A549 (cell line): ENCODE results near the gene NRDE2. TPM values are rescaled to one million over a fixed set of nuclear protein-coding genes. Genes with fewer than 3 reads are reported as not detected.

Source experiments
- ATAC-seq, 2 experiments: fragments of 200-7000 bp in 1 of 2; fragments of >200 bp in 1 of 2; cut with Nextera tagmentation in 1 of 2; cut with Tn5 transposase in 1 of 2; 3 replicates each; pipeline versions ENCODE4 v1.8.0 to v1.9.1; 2018 to 2020; ENCODE audit warnings: mild to moderate bottlenecking in 1 of 2, moderate library complexity in 1 of 2
- CTCF ChIA-PET: fragments of 300-600 bp; sonication (Branson Sonifier 250); formaldehyde crosslinking; extraction: SDS; loops from one replicate; lab custom pipeline; 2021; ENCODE audit warnings: antibody characterized with exemption, inconsistent platforms; lab: Yijun Ruan, JAX
- POLR2A ChIA-PET: fragments of 350-600 bp; formaldehyde crosslinking; extraction: SDS; loops from one replicate; lab custom pipeline; 2021; ENCODE audit warnings: antibody characterized with exemption, inconsistent platforms; lab: Yijun Ruan, JAX
- DNase-seq, 2 experiments: peaks; one replicate each; pipeline versions ENCODE4 v3.0.0 to v3.0.0-alpha.2; 2011 to 2016; ENCODE audit warnings: low read depth in 1 of 2, low spot score in 1 of 2
- FAIRE-seq: peaks from 2 replicates; lab custom pipeline; 2011; peaks lifted over from hg19 to GRCh38; lab: Jason Lieb, UNC
- H3K27ac ChIP-seq, 2 experiments: fragments of >200 bp; sonication (Bioruptor Twin); formaldehyde crosslinking; 3 replicates each; pipeline ENCODE4 v1.5.1; 2016 to 2017
- H3K4me1 ChIP-seq: fragments of >200 bp; sonication (Bioruptor Twin); formaldehyde crosslinking; 3 replicates; pipeline ENCODE4 v1.6.1; 2016
- H3K4me2 ChIP-seq: fragments of >200 bp; sonication (Bioruptor Twin); formaldehyde crosslinking; 3 replicates; pipeline ENCODE4 v1.6.1; 2016
- H3K4me3 ChIP-seq: fragments of >200 bp; sonication (Bioruptor Twin); formaldehyde crosslinking; 3 replicates; pipeline ENCODE4 v1.5.1; 2016
- H3K9me3 ChIP-seq: fragments of >200 bp; sonication (Bioruptor Twin); formaldehyde crosslinking; 3 replicates; pipeline ENCODE4 v1.6.1; 2016
- CBX2 ChIP-seq: fragments of 200-600 bp; sonication (generic); IDR thresholded peaks from 2 replicates; pipeline ENCODE4 v1.6.1; 2016; ENCODE audit warnings: low read depth, mild to moderate bottlenecking, borderline replicate concordance
- CHD4 ChIP-seq: fragments of 200-600 bp; sonication (generic); IDR thresholded peaks from 2 replicates; pipeline ENCODE4 v1.6.1; 2016; ENCODE audit warnings: antibody characterized with exemption, mild to moderate bottlenecking, borderline replicate concordance
- EHMT2 ChIP-seq: fragments of 200-600 bp; sonication (generic); IDR thresholded peaks from 2 replicates; pipeline ENCODE4 v1.6.1; 2016; ENCODE audit warnings: antibody characterized with exemption, low read depth, mild to moderate bottlenecking, moderate library complexity
- ELK1 ChIP-seq: fragments of 150-350 bp; IDR thresholded peaks from 2 replicates; pipeline ENCODE4 v1.6.1; 2014; ENCODE audit warnings: low read depth, mild to moderate bottlenecking, low read length
- HMGXB4 ChIP-seq: fragments of 250-450 bp; sonication (Bioruptor Pico); IDR thresholded peaks from 2 replicates; pipeline ENCODE4 v1.5.0; 2021; ENCODE audit warnings: mild to moderate bottlenecking, moderate library complexity, borderline replicate concordance
- HOXB13 ChIP-seq: fragments of 250-450 bp; sonication (Bioruptor Pico); IDR thresholded peaks from 2 replicates; pipeline ENCODE4 v1.5.0; 2020; ENCODE audit warnings: low read depth, mild to moderate bottlenecking, moderate library complexity
- JUN ChIP-seq, 2 experiments: fragments of >200 bp; sonication (Bioruptor Twin); formaldehyde crosslinking; IDR thresholded peaks; 2 replicates in 1 of 2; 3 replicates in 1 of 2; pipeline ENCODE4 v1.6.1; 2016 to 2017
- MAX ChIP-seq: IDR thresholded peaks from 2 replicates; pipeline ENCODE4 v1.6.1; 2012
- MAZ ChIP-seq: fragments of 150-350 bp; IDR thresholded peaks from 2 replicates; pipeline ENCODE4 v1.6.1; 2014; ENCODE audit warnings: antibody characterized with exemption, low read depth, low read length, borderline replicate concordance
- NPAS2 ChIP-seq: fragments of 250-450 bp; sonication (Bioruptor Pico); IDR thresholded peaks from 2 replicates; pipeline ENCODE4 v1.8.0; 2022; ENCODE audit warnings: mild to moderate bottlenecking, moderate library complexity, borderline replicate concordance
- POLR2A ChIP-seq: IDR thresholded peaks from 2 replicates; pipeline ENCODE4 v1.6.1; 2012; ENCODE audit warnings: mild to moderate bottlenecking, low read length
- SMC3 ChIP-seq: fragments of >200 bp; sonication (Bioruptor Twin); formaldehyde crosslinking; IDR thresholded peaks from 3 replicates; pipeline ENCODE4 v1.6.1; 2018; ENCODE audit warnings: inconsistent platforms
- TFCP2L1 ChIP-seq: fragments of 250-450 bp; sonication (Bioruptor Pico); IDR thresholded peaks from 2 replicates; pipeline ENCODE4 v1.5.0; 2021; ENCODE audit warnings: mild to moderate bottlenecking
- whole genome bisulfite sequencing: methylation state at CpG from one replicate; pipeline ENCODE4 v1.1.6; 2017; ENCODE audit errors: missing lambda C conversion rate; 5-methylcytosine and 5-hydroxymethylcytosine counted together
- polyA plus RNA-seq, 4 experiments: library from polyadenylated mRNA; depleted of rRNA in 3 of 4; stranded (reverse); fragments of >200 nt; fragmentation: RNase III in 1 of 4; extraction: RNeasy Plus Mini Kit Qiagen cat#74134 plus additional on column Dnase treatment in 1 of 4; gene quantifications; 2 replicates in 3 of 4; 3 replicates in 1 of 4; pipeline ENCODE4 v1.2.3, GENCODE V29; 2011 to 2017
- TF ChIP-seq, protein P1 (sequence below): fragments of >200 bp; sonication (Bioruptor Twin); formaldehyde crosslinking; IDR thresholded peaks from 2 replicates; pipeline ENCODE4 v1.6.1; 2016
- TF ChIP-seq, protein P2 (sequence below): fragments of 450-650 bp; IDR thresholded peaks from 2 replicates; pipeline ENCODE4 v1.6.1; 2014; ENCODE audit warnings: antibody characterized with exemption
- TF ChIP-seq, protein P3 (sequence below): fragments of >200 bp; sonication (Bioruptor Twin); formaldehyde crosslinking; IDR thresholded peaks from 3 replicates; pipeline ENCODE4 v1.6.1; 2016

Gene NRDE2
- polyA plus RNA-seq, 2 of the 4 experiments (the other 2 are of a cell fraction), result 11.6 to 12.7 TPM

- ChIA-PET POLR2A (no interaction called here), CTCF (no interaction called here)
- DNase-seq (no peak), ATAC-seq (no peak), FAIRE-seq (no peak)
- TF ChIP-seq HMGXB4 (CRISPR knock-in tag), result no peak
- TF ChIP-seq MAX, result no peak
- Histone ChIP-seq H3K4me3 (no peak overlapping the region), H3K4me1 (no peaks in the 10 kb centered on the region), H3K9me3 (no peaks in the 10 kb centered on the region), H3K4me2 (no peak overlapping the region), H3K27ac (no peak overlapping the region)
- WGBS, result 49% methylated on average over 4 of the region's 4 CpGs
Observed at GRCh38 chr14:90375934-90376333, 44.2 kb upstream of the NRDE2 start.

DNA sequence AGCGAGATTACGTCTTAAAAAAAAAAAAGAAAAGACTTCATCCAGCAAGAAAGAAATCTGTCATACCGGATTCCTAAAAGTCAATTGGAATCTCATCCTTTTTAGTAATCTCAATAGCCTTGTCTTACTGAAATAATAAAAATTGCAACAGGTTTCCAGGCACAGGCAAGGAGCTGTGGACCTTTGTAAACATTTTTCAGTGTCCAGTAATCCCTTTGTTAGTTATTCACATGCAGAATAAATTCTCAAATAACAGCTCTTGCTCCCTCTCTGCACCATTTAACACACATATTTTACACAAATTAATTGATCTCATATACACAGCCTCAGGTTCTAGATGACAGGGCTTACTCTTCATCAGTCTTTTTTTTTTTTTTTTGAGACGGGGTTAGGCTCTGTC is 43.1 kb upstream of the NRDE2 start:
- no peaks in the 10 kb centered on the region for H3K4me1 ChIP-seq
- FAIRE-seq, result no peak
- TF ChIP-seq EHMT2 (no peak), ELK1 (no peak), CBX2 (no peak), SMC3 (no peak), CHD4 (no peak), POLR2A (no peak)
- TF ChIP-seq, all 56 proteins: peak for 0
- Histone ChIP-seq H3K27ac (no peak overlapping the region), H3K4me2 (no peak overlapping the region), H3K9me3 (no peaks in the 10 kb centered on the region), H3K4me3 (no peak overlapping the region)
- 86% methylated on average over 4 of the region's 4 CpGs for WGBS
- ChIA-PET CTCF (interaction anchor here (0.6 to 1.3 kb wide), 2 partner anchors 15 to 74 kb away, joined by 3 to 6 read pairs; no protein-coding TSS in a partner anchor), POLR2A (no interaction called here)
- ATAC-seq (no peak), DNase-seq (no peak)

DNA sequence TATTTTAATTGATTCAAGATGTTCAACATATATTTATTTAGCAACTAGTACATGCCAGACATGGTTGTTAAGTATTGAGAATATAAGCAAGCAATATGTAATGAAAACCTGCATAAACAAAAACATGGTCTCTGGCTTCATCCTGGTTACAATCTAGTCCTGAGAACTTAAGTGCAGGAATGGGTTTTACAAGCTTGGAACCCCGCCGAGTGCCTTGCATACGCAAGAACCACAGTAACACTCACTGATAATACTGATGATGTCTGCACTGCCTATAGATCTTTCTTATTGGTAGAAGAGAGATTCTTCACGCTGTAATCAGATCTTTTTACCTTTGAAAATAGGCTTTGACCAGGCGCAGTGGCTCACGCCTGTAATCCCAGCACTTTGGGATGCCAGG is 42.1 kb upstream of the NRDE2 start:
- POLR2A ChIA-PET, result no interaction called here
- WGBS, result 88% methylated on average over 6 of the region's 6 CpGs
- no peak for FAIRE-seq

More for the DNA sequence above, 42.1 kb upstream of the NRDE2 start:
- H3K9me3 ChIP-seq, result no peaks in the 10 kb centered on the region
- no peak overlapping the region for H3K4me3 ChIP-seq
- ATAC-seq (no peak), DNase-seq (no peak)
- no peak overlapping the region for H3K27ac ChIP-seq
- H3K4me1 ChIP-seq, result peaks cover 5% of the 10 kb centered on the region; the same call in 1 of the 3 replicates
- no peak for TF ChIP-seq EHMT2
- TF ChIP-seq, protein P1, sequence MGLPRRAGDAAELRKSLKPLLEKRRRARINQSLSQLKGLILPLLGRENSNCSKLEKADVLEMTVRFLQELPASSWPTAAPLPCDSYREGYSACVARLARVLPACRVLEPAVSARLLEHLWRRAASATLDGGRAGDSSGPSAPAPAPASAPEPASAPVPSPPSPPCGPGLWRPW, result no peak
- TF ChIP-seq, protein P2, sequence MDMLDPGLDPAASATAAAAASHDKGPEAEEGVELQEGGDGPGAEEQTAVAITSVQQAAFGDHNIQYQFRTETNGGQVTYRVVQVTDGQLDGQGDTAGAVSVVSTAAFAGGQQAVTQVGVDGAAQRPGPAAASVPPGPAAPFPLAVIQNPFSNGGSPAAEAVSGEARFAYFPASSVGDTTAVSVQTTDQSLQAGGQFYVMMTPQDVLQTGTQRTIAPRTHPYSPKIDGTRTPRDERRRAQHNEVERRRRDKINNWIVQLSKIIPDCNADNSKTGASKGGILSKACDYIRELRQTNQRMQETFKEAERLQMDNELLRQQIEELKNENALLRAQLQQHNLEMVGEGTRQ, result no peak
- TF ChIP-seq MAZ, result no peak
- TF ChIP-seq JUN (IDR thresholded peaks at IDR 0.05), result no peak
- TF ChIP-seq, protein P3, sequence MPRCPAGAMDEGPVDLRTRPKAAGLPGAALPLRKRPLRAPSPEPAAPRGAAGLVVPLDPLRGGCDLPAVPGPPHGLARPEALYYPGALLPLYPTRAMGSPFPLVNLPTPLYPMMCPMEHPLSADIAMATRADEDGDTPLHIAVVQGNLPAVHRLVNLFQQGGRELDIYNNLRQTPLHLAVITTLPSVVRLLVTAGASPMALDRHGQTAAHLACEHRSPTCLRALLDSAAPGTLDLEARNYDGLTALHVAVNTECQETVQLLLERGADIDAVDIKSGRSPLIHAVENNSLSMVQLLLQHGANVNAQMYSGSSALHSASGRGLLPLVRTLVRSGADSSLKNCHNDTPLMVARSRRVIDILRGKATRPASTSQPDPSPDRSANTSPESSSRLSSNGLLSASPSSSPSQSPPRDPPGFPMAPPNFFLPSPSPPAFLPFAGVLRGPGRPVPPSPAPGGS, result no peak
- no peak for TF ChIP-seq NPAS2 (CRISPR knock-in tag)
- TF ChIP-seq MAX, result no peak
- no peak for TF ChIP-seq SMC3
- TF ChIP-seq HOXB13 (CRISPR knock-in tag), result no peak
- TF ChIP-seq TFCP2L1 (CRISPR knock-in tag), result no peak
- TF ChIP-seq, all 56 proteins: peak for 0
- CTCF ChIA-PET, result interaction anchor here (0.8 to 0.9 kb wide), 2 partner anchors 19 to 283 kb away, joined by 3 read pairs; no protein-coding TSS in a partner anchor
- no peak overlapping the region for H3K4me2 ChIP-seq
